ENCODE measurements around the gene RAB6A.

The RAB6A gene

GRCh38 chr11:73670808-73671207, 90.1 kb downstream of the RAB6A start:
- TF ChIP-seq REST (IDR thresholded peaks at IDR 0.05; ENCODE audit: insufficient replicate concordance, low read depth) (no peak), CTCF (IDR thresholded peaks at IDR 0.05; ENCODE audit: insufficient read depth, low read length) (no peak), GABPA (IDR thresholded peaks at IDR 0.05; ENCODE audit: low read depth) (no peak), SPI1 (IDR thresholded peaks at IDR 0.05; ENCODE audit: borderline replicate concordance, low read depth) (no peak), POLR2AphosphoS5 (IDR thresholded peaks at IDR 0.05; ENCODE audit: low read depth) (no peak)
- Histone ChIP-seq H3K4me3 (replicated peaks; ENCODE audit: insufficient read depth, low read length) (no peak overlapping the region), H3K27ac (replicated peaks) (no peak overlapping the region), H3K27me3 (ENCODE audit: insufficient read depth, poor library complexity, severe bottlenecking) (no peaks in the 10 kb centered on the region)
- no peak for DNase-seq (ENCODE audit: low read depth in 1 of 2, low spot score in 1 of 2)

GRCh38 chr11:73667891-73668290, 93.0 kb downstream of the RAB6A start:
- no peak for DNase-seq (ENCODE audit: low read depth in 1 of 2, low spot score in 1 of 2)
- Histone ChIP-seq H3K27me3 (ENCODE audit: insufficient read depth, poor library complexity, severe bottlenecking) (no peaks in the 10 kb centered on the region), H3K27ac (replicated peaks) (no peak overlapping the region), H3K4me3 (replicated peaks; ENCODE audit: insufficient read depth, low read length) (no peak overlapping the region)
- TF ChIP-seq GABPA (IDR thresholded peaks at IDR 0.05; ENCODE audit: low read depth) = no peak
- TF ChIP-seq CTCF (IDR thresholded peaks at IDR 0.05; ENCODE audit: insufficient read depth, low read length) = no peak

GRCh38 chr11:73664877-73665276, 96.0 kb downstream of the RAB6A start:
- no peak for DNase-seq (ENCODE audit: low read depth in 1 of 2, low spot score in 1 of 2)
- Histone ChIP-seq H3K27me3 (ENCODE audit: insufficient read depth, poor library complexity, severe bottlenecking) (no peaks in the 10 kb centered on the region), H3K4me3 (replicated peaks; ENCODE audit: insufficient read depth, low read length) (no peak overlapping the region), H3K27ac (replicated peaks) (no peak overlapping the region)
- TF ChIP-seq CTCF (IDR thresholded peaks at IDR 0.05; ENCODE audit: insufficient read depth, low read length) = no peak
- no peak for TF ChIP-seq POLR2AphosphoS5 (IDR thresholded peaks at IDR 0.05; ENCODE audit: low read depth)
- no peak for TF ChIP-seq GABPA (IDR thresholded peaks at IDR 0.05; ENCODE audit: low read depth)
- no peak for TF ChIP-seq REST (IDR thresholded peaks at IDR 0.05; ENCODE audit: insufficient replicate concordance, low read depth)
- TF ChIP-seq SPI1 (IDR thresholded peaks at IDR 0.05; ENCODE audit: borderline replicate concordance, low read depth) = no peak

Measured in HL-60 (cell line).